Measurements from ENCODE around the gene BCO2.
"Not testable (repeated sequence)": the region's sequence is repeated elsewhere in the genome, so short reads cannot be mapped to it uniquely, and the experiment has no call there.

Gene BCO2

GRCh38 chr11:112172362-112172994 lies 2.8 kb upstream of the BCO2 start:
- DNase-seq, result no peak

GRCh38 chr11:112173152-112173551 lies 2.2 kb upstream of the BCO2 start:
- DNase-seq, result no peak

- DNase-seq, result no peak
Observed at GRCh38 chr11:112175599-112175952, 264 bp downstream of the BCO2 start.

DNA sequence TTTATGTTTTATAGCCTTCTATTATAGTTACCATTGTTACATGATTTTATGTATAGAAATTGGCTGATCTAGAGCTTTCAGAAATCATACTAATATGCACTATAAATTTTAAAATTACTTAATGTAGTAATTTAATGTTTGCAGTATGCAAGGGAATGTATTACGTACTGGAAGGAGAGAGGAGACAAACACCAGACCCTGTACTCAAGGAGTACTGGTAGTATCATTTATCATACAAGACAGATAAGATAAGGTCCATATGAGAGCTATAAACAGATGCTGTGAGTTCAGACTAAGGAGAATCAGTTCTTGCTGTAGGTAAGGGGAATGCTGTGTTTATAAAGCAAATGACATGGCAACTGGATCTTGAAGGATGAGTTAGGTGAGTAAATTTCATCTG lies 765 bp downstream of the BCO2 start:
- no peak for DNase-seq

DNA sequence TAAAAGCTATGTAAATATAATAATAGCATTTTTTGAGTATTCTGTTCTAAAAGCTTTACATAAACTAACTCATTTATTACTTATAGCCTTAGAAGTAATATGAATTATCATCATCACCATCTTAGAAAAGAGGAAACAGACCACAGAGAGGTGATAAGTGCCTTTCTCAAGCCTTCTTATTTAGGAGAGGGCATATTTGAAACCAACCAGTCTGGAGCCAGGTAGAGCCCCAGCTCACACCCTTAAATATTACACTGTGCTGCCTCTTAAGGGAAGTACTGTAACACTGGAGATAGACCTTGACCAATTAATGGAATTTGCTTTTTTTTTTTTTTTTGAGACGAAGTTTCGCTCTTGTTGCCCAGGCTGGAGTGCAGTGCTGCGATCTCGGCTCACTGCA lies 2.3 kb downstream of the BCO2 start:
- no peak for DNase-seq

- no peak for DNase-seq
Observed at GRCh38 chr11:112178428-112178827, 3.1 kb downstream of the BCO2 start.

DNA sequence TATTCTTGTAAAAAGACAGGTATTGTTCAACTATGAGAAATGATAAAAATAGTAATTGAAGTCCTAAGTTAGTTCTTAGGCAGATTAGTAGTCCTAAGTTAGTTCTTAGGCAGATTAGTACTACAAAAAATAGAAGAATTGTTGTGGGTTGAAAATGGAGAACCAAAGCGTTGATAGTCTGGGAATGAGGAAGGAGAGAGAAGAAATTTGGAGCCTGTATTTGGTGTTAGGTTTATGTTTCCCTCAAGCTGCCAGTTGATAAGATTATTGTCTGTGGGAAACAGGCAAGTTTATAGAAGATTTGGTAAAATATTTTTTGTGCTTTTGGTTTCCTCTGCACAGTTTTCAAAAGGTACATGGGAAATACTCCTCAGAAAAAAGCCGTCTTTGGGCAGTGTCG lies 3.6 kb downstream of the BCO2 start:
- no peak for DNase-seq

DNA sequence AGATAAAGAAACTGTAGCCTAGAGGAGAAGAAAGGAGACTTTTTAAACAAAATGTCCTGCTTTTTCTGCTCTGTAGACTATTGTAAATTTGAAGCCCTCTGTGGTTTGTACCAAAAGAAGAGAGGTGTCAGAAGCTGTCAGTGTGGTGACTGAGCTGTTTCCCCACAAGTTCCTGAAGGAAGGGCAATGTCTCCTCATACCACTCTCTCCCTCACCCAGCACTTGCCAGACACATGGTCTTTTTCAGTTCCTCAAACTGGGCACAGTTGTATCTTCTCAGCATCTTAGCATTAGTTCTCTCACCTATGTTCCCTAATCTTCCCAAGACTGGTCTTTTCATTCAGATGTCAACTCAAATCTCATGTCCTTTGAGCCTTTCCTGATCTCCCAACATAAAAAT lies 4.3 kb downstream of the BCO2 start:
- DNase-seq, result peak; percentile 51

GRCh38 chr11:112182867-112183266 lies 7.6 kb downstream of the BCO2 start:
- DNase-seq, result no peak

DNA sequence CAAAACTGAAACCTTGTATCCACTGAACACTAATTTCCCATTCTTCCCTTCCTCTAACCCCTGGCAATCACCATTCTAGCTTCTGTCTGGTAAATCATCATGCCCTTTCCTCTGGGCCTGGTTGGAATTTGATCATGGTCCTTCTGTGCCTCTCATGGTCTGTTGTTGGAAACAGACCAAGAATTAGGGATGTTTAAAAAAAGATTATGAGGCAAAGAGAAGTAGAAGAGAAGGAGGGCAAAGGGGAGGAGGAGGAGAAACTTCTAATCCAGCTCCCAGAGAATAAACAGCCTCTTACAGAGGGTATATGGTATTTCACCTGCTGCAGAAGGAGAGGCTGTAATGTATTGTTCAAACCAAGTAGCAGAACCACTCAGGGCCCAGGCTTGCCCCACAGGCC lies 10.6 kb downstream of the BCO2 start:
- DNase-seq, result no peak

- DNase-seq, result no peak
Observed at GRCh38 chr11:112186304-112186703, 11.0 kb downstream of the BCO2 start.

GRCh38 chr11:112195113-112195512 lies 19.8 kb downstream of the BCO2 start:
- DNase-seq, result not testable (repeated sequence)

GRCh38 chr11:112195951-112196351 lies 20.6 kb downstream of the BCO2 start:
- no peak for DNase-seq

GRCh38 chr11:112196519-112197087 lies 21.3 kb downstream of the BCO2 start:
- DNase-seq, result no peak

- not testable (repeated sequence) for DNase-seq
Observed at GRCh38 chr11:112199101-112199500, 23.8 kb downstream of the BCO2 start.

- peak; percentile 11 for DNase-seq
Observed at GRCh38 chr11:112200252-112200651, 24.9 kb downstream of the BCO2 start.

DNA sequence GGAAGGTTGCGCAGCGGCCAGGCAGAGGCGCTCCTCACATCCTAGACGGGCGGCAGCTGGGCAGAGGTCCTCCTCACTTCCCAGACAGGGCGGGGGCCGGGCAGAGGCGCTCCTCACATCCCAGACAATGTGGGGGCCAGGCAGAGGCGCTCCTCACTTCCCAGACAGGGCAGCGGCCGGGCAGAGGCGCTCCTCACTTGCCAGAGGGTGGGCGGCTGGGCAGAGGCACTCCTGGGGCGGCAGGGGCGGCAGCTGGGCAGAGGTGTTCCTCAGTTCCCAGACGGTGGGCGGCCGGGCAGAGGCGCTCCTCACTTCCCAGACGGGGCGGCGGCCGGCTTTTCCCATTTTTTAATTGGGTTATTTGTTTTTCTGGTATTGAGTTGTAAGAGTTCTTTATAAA lies 30.8 kb downstream of the BCO2 start:
- DNase-seq, result no peak

DNA sequence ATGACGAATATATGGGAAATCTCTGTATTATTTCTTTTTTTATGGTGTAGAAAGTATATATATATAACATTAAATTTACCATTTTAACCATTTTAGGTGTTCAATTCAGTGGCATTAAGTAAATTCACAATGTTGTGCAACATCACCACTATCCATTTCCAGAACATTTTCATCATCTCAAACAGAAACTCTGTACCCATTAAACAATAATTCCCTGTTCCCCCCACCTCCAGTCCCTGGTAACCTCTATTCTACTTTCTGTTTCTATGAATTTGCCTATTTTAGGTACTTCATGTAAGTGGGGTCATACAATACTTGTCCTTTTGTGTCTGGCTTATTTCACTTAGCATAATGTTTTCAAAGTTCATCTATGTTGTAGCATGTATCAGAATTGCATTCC lies 35.6 kb downstream of the BCO2 start:
- DNase-seq, result no peak

- DNase-seq, result no peak
Observed at GRCh38 chr11:112211536-112211935, 36.2 kb downstream of the BCO2 start.

DNA sequence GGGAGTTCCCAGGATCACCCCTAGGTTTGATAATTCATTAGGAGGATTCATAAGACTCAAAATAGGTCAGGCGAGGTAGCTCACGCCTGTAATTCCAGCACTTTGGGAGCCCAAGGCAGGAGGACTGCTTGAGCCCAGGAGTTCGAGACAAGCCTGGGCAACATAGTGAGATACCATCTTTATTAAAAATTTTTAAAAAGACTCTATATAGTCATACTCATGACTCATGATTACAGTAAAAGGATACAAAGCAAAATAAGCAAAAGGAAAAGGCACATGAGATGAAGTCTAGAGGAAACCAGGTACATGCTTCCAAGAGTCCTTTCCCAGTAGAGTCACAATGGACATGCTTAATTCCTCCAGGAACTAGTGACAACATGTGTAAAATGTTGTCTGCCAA lies 37.0 kb downstream of the BCO2 start:
- DNase-seq, result no peak

DNA sequence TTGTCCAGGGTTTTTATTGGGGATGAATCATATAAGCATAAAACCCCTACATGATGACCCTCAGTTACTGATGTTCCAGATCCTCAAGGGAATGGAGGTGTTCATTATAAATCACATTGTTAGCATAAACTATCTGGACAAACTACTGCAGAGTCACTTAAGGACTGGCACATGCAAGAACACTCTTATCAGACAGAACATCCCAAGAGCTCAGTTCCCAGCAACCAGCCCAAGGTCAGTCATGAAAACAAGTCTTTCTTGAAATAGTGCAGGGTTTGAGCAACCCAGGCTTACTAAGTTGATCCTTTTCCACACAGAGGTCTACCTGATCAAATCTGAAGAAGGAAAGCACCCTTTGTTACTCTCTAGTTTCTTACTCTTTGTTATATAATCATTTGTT lies 37.4 kb downstream of the BCO2 start:
- DNase-seq, result peak; percentile 14

DNA sequence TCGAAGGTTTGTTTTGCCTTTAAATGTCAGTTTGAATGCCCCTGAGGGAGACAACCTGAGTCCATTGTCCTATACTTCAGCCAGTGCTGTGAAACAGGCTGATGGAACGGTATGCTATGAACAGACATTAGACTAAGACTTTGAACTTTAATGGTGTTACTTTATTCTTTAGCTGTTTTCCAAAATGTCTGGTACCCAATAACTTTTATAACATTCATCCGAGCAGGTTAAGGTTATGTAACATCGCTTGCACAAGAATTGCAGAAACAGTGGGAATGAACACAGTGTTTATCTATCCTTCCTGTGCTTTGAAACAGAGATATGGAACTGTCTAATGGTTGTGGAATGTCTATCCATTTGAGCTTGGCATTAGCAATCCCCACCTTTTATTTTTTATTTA lies 38.4 kb downstream of the BCO2 start:
- DNase-seq, result no peak

DNA sequence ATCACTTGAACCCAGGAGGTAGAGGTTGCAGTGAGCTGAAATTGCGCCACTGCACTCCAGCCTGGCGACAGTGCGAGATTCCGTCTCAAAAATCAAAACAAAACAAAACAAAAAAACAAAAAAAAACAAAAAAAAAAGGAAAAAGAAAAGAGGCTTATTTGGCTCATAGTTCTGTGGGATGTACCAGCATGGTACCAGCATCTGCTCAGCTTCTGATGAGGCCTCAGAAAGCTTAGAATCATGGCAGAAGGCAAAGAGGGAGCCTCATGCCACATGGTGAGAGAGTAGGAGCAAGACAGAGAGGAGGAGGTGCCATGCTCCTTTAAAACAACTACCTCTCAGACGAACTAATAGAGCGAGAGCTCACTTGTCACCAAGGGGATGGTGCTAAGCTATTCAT lies 40.3 kb downstream of the BCO2 start:
- no peak for DNase-seq

- no peak for DNase-seq
Observed at GRCh38 chr11:112216561-112217105, 41.3 kb downstream of the BCO2 start.
